Measurements from ENCODE around the gene ATP6V1C2. TPM values are rescaled to one million over a fixed set of nuclear protein-coding genes. Genes with fewer than 3 reads are reported as not detected.

Gene ATP6V1C2
- total and polyA plus RNA-seq, 4 donors: 0.55 to 2.5 (median 1.0) TPM

GRCh38 chr2:10722252-10722825 lies 909 bp downstream of the ATP6V1C2 start:
- H3K27me3 ChIP-seq (ENCODE audit: control insufficient read depth in 3 of 3, insufficient read depth in 3 of 3, low read length in 2 of 3): peaks cover 0 to 67% (median 39%) of the 10 kb centered on the region in 3 donors
- ATAC-seq (ENCODE audit: insufficient read depth, low FRiP score) (no peak), DNase-seq (no peak)
- no peak for TF ChIP-seq CTCF (IDR thresholded peaks at IDR 0.05; ENCODE audit: control extremely low read depth, extremely low read depth)
- H3K27ac ChIP-seq (ENCODE audit: low read depth in 1 of 2, low read length in 1 of 2): no peak overlapping the region
- H3K9me3 ChIP-seq (ENCODE audit: control insufficient read depth in 4 of 4, insufficient read depth in 3 of 4, low read length in 3 of 4): peaks cover 0 to 8% (median 0%) of the 10 kb centered on the region in 4 donors
- 20 to 25% methylated on average over 7 of the region's 7 CpGs for WGBS, 2 donors
- no peak overlapping the region for H3K4me3 ChIP-seq
- H3K4me1 ChIP-seq (ENCODE audit: control insufficient read depth in 5 of 5, insufficient read depth in 5 of 5, low read length in 5 of 5): peaks cover 0 to 7% (median 0%) of the 10 kb centered on the region in 5 donors
- H3K9ac ChIP-seq (ENCODE audit: insufficient read depth in 1 of 2, low read length in 2 of 2): no peak overlapping the region
- H3K36me3 ChIP-seq (ENCODE audit: control insufficient read depth in 4 of 4, insufficient read depth in 4 of 4, low read length in 4 of 4): no peaks in the 10 kb centered on the region

DNA sequence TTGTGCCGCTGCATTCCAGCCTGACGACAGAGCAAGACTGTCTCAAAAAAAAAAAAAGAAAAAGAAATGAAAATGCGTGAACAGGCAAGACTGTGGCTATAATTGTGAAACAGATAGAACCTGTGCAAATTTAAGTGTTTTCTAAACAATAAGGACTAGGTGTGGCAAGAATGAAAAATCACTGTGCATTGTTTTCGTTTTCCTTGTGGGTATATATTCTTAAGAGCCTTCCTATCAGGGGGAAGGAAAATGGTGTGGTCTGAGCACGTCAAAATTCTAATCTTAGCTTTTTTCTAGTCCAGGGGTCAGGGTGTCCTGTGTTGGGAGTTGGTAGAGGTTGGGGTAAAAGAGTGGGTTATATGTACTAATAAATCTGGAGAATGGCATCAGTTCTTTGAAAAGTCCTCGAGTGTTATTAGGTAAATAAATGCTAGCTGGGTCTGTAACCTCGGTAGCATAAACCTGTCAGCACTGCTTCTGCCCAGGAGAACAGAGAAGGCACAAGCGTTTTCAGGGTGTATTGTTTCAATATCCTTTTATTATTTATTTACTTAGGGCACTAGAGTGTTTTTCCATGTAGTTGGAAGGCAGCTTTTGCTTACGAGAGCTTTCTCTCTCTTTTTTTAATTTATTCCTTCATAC lies 11.6 kb downstream of the ATP6V1C2 start:
- Histone ChIP-seq H3K36me3 (ENCODE audit: control insufficient read depth in 4 of 4, insufficient read depth in 4 of 4, low read length in 4 of 4) (no peaks in the 10 kb centered on the region), H3K4me3 (no peak overlapping the region), H3K9ac (ENCODE audit: insufficient read depth in 1 of 2, low read length in 2 of 2) (peak overlapping the region in 1 of 2 donors; percentile 19), H3K27me3 (ENCODE audit: control insufficient read depth in 3 of 3, insufficient read depth in 3 of 3, low read length in 2 of 3) (peaks cover 0 to 3% (median 2%) of the 10 kb centered on the region in 3 donors), H3K27ac (ENCODE audit: low read depth in 1 of 2, low read length in 1 of 2) (no peak overlapping the region), H3K9me3 (ENCODE audit: control insufficient read depth in 4 of 4, insufficient read depth in 3 of 4, low read length in 3 of 4) (peaks cover 0 to 2% (median 0%) of the 10 kb centered on the region in 4 donors), H3K4me1 (ENCODE audit: control insufficient read depth in 5 of 5, insufficient read depth in 5 of 5, low read length in 5 of 5) (no peaks in the 10 kb centered on the region)
- no peak for ATAC-seq (ENCODE audit: insufficient read depth, low FRiP score)
- 42 to 57% methylated on average over 9 of the region's 9 CpGs for WGBS, 2 donors
- TF ChIP-seq CTCF (IDR thresholded peaks at IDR 0.05; ENCODE audit: control extremely low read depth, extremely low read depth): no peak
- no peak for DNase-seq

- no peak for TF ChIP-seq CTCF (IDR thresholded peaks at IDR 0.05; ENCODE audit: control extremely low read depth, extremely low read depth)
- H3K4me3 ChIP-seq: no peak overlapping the region
- no peaks in the 10 kb centered on the region for H3K4me1 ChIP-seq (ENCODE audit: control insufficient read depth in 5 of 5, insufficient read depth in 5 of 5, low read length in 5 of 5)
- no peaks in the 10 kb centered on the region for H3K36me3 ChIP-seq (ENCODE audit: control insufficient read depth in 4 of 4, insufficient read depth in 4 of 4, low read length in 4 of 4)
- WGBS, 2 donors: 55 to 58% methylated on average over 6 of the region's 6 CpGs
- H3K9ac ChIP-seq (ENCODE audit: insufficient read depth in 1 of 2, low read length in 2 of 2): no peak overlapping the region
- peaks cover 0 to 2% (median 0%) of the 10 kb centered on the region in 4 donors for H3K9me3 ChIP-seq (ENCODE audit: control insufficient read depth in 4 of 4, insufficient read depth in 3 of 4, low read length in 3 of 4)
- H3K27me3 ChIP-seq (ENCODE audit: control insufficient read depth in 3 of 3, insufficient read depth in 3 of 3, low read length in 2 of 3): peaks cover 0 to 3% (median 2%) of the 10 kb centered on the region in 3 donors
- DNase-seq: no peak
- ATAC-seq (ENCODE audit: insufficient read depth, low FRiP score): no peak
- H3K27ac ChIP-seq (ENCODE audit: low read depth in 1 of 2, low read length in 1 of 2): no peak overlapping the region
Observed at GRCh38 chr2:10733566-10733925, 12.1 kb downstream of the ATP6V1C2 start.
